GM18909 (cell line): ENCODE results near the gene PVR.

Experiments used
- ATAC-seq: cut with Tn5 transposase; IDR thresholded peaks from one replicate; pipeline ENCODE4 v1.9.1; 2021; ENCODE audit warnings: mild to moderate bottlenecking; ENCODE audit not compliant: unreplicated experiment, poor library complexity

The PVR gene

GRCh38 chr19:44642377-44642776, 1.3 kb upstream of the PVR start:
- ATAC-seq: no peak

DNA sequence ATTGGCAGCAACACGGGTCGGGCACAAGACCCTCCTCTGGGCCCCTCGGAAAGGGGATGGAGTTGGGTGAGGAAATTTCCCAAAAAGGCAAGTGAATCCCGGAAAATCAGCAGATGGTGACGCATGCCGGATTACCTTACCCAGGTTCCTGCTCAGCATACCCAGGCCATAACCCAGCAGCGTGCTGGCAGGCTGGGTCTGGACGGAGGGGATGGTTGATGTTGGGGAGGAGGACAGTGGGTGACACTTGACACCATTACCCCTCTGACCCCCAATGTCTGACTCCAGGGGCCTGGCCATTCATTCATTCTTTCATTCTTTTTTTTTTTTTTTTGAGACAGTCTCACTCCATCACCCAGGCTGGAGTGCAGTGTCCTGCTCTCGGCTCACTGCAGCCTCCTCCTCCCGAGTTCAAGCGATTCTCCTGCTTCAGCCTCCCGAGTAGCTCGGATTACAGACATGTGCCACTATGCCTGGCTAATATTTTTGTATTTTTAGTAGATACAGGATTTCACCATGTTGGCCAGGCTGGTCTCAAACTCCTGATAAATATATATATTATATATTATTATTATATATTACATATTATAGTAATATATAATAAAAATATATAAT, 799 bp downstream of the PVR start:
- no peak for ATAC-seq

DNA sequence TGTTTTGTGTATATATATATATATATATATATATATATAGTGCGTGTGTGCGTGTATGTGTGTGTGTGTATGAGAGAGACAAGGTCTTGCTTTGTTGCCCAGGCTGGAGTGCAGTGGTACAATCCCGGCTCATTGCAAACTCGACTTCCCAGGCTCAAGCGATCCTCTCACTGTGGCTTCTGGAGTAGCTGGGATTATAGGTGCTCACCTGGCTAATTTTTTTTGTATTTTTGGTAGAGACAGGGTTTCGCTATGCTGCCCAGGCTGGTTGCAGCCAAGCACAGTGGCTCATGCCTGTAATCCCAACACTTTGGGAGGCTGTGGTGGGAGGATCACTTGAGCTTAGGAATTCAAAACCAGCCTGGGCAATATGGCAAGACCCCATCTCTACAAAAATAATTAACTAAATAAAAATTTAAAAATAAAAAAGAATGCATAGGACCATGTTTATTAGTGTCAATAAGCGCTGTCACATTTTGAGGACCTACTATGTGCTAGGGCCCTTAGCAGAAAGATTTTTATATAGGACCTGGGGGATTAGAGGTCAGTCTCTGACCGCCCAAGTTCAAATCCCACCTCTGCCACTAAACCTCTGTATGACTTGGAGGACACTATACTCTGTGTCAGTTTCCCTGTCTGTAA, 1.8 kb downstream of the PVR start:
- ATAC-seq: no peak

GRCh38 chr19:44646049-44646416, 2.3 kb downstream of the PVR start:
- ATAC-seq: no peak

DNA sequence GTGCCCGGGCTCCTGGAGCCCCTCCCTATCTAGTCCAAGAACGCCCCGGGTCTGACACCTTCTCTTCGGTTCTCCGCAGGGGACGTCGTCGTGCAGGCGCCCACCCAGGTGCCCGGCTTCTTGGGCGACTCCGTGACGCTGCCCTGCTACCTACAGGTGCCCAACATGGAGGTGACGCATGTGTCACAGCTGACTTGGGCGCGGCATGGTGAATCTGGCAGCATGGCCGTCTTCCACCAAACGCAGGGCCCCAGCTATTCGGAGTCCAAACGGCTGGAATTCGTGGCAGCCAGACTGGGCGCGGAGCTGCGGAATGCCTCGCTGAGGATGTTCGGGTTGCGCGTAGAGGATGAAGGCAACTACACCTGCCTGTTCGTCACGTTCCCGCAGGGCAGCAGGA, 3.4 kb downstream of the PVR start:
- no peak for ATAC-seq

- ATAC-seq: no peak
Measured at GRCh38 chr19:44648631-44649251, 5.0 kb downstream of the PVR start.

DNA sequence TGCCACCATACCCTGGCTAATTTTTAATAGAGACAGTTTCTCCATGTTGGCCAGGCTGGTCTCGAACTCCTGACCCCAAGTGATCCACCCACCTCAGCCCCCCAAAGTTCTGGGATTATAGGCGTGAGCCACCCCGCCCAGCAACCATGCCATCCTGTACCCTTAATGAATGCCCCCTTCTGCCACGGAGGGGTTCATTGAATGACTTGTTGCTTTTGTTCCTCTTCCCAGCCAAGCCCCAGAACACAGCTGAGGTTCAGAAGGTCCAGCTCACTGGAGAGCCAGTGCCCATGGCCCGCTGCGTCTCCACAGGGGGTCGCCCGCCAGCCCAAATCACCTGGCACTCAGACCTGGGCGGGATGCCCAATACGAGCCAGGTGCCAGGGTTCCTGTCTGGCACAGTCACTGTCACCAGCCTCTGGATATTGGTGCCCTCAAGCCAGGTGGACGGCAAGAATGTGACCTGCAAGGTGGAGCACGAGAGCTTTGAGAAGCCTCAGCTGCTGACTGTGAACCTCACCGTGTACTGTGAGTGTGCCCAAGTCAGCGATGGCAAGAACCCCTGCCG, 6.0 kb downstream of the PVR start:
- ATAC-seq: no peak

- no peak for ATAC-seq
Measured at GRCh38 chr19:44653343-44653742, 9.6 kb downstream of the PVR start.

- peak; percentile 85 for ATAC-seq
Measured at GRCh38 chr19:44653977-44654774, 10.5 kb downstream of the PVR start.

DNA sequence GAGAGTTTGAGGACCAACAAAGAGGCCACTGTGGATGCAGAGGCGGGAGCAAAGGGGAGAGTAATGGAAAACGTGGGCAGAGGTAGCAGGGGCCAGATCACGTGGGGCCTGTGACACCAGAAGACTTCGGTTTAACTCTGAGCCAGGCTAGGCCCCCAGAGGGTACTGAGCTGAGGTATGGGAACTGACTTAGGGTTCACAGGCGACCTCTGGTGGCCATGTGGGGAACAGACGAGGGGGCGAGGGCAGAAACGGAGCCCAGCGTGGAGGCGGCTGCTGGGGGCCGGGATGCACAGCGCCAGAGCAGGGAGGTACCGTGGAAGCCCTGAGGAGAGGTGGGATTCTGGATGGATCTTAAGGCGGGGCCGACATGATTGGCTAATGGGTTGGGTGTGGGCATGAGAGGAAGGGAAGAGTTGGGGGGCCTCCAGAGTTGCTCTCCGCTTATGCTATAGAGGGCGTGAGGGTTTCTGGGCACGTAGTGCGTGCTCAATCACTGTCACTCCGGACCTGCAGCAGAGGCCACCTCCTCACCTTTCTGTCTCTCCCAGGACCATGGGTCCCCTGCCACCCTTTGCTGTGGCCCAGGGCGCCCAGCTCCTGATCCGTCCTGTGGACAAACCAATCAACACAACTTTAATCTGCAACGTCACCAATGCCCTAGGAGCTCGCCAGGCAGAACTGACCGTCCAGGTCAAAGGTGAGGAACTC, 13.7 kb downstream of the PVR start:
- ATAC-seq: peak; percentile 50

DNA sequence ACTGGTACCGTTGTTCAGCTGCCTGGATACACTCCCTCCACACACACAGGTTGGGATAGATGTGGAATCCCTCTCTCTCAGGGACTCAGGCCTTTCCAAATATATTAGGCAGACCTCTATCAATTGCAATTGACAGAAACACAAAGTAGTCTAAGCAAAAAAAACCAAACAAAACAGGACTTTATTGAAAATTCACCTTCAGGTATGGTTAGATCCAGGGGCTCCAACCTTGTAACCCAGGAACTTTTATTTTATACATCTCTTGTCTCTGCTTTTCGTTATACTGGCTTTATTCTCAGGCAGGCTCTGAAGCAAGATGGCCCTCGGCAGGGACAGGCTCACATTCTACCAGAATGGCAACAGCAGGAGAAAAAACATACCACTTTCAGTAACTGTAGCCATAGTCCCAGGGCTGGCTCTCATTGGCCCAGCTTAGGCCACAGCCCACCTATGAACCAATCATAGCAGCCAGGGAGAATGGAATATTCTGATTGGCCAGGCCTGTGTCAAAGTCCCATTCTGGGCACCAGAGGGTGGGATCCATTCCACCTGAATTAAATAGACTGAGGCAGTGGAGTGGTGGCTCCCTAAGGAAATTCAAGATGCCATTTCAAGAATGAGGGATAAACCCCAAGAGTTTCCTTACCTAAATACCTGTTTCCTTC, 14.5 kb downstream of the PVR start:
- ATAC-seq: no peak

DNA sequence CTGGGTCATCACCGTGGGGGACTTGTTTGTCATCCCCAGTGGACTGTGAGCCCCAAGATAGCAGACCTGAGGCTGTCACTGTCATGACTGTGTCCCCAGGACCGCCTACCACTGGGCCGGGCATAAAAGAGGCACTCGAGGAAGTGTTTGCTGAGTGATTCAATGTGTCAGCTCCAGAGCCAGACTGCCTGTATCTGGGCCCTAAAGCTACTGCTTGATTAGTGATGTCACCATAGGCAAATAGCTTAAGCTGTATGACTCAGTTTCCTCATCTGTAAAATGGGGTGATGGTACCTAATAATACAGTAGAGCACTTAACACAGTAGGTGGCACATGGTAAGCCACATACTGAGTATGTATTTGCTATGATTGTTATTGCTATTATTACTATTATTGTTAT, 16.4 kb downstream of the PVR start:
- ATAC-seq: no peak

DNA sequence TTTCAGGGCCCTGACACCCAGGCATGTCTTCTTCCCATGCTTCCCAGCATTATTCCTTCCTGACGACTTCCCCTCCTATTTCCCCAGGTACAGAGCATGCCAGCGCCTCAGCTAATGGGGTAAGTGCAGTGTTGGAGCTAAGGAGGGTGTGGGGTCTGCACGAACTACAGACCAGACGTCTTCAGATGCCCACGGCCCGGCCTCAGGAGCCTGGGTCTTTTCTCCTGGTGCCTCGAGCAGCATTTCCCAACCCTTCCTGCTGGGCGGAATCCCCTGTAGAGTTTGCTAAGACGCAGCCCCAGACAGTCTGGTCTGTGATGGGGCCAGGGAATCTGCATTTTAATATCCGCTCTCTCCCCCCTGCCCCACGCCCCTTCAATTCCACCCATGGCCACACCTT, 17.5 kb downstream of the PVR start:
- no peak for ATAC-seq

DNA sequence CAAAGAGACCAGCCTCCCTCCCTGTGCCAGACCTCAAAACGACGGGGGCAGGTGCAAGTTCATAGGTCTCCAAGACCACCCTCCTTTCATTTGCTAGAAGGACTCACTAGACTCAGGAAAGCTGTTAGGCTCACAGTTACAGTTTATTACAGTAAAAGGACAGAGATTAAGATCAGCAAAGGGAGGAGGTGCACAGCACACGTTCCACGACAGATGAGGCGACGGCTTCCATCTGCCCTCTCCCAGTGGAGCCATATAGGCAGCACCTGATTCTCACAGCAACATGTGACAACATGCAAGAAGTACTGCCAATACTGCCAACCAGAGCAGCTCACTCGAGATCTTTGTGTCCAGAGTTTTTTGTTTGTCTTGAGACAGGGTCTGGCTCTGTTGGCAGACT, 18.2 kb downstream of the PVR start:
- no peak for ATAC-seq

GRCh38 chr19:44662691-44663385, 19.1 kb downstream of the PVR start:
- no peak for ATAC-seq

- ATAC-seq: no peak
Measured at GRCh38 chr19:44663996-44664395, 20.3 kb downstream of the PVR start.

- no peak for ATAC-seq
Measured at GRCh38 chr19:44664976-44665375, 21.3 kb downstream of the PVR start.

GRCh38 chr19:44666852-44667556, 23.3 kb downstream of the PVR start:
- ATAC-seq: no peak
